ENCODE measurements around the gene LSG1.

Gene LSG1

DNA sequence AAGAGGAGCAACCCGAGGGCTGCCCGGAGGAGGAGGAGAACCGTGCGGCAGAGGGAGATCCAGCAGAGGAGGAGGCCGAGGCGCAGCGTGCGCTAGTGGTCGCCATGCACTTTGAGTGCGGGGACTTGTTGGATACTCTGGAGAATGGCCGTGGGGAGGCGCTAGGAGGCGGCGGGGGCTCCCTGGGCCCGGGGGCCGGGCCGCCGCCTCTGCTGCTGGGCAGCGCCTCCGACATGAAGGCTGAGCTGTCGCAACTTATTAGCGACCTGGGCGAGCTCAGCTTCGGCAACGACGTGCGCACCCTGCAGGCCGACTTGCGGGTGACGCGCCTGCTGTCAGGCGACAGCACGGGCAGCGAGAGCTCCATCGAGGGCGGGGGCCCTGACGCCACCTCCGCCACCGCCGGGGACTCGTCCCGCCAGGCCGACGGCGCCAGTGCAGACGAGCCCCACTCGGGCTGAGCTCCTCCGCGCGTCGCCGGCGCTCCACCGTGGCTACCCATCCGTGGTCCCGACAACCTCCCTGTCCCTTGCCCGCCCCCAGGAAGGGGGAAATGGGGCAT is 15.7 kb upstream of the LSG1 start:
- DNase-seq (ENCODE audit: low read depth in 2 of 2): no peak

DNA sequence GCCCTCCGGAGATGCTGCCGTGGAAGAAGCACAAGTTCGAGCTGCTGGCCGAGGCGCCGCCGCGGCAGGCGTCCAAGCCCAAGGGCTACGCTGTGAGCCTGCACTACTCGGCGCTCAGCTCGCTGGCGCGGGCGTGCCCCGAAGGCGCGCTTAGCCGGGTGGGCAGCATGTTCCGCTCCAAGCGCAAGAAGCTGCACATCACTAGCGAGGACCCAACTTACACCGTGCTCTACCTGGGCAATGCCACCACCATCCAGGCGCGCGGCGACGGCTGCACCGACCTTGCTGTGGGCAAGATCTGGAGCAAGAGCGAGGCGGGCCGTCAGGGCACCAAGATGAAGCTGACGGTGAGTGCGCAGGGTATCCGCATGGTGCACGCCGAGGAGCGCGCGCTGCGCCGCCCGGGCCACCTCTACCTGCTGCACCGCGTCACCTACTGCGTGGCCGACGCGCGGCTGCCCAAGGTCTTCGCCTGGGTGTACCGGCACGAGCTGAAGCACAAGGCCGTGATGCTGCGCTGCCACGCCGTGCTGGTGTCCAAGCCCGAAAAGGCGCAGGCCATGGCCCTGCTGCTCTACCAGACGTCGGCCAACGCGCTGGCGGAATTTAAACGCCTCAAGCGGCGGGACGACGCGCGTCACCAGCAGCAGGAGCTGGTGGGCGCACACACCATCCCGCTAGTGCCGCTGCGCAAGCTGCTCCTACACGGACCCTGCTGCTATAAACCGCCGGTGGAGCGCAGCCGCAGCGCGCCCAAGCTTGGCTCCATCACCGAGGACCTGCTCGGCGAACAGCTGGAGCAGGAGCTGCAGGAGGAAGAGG is 15.0 kb upstream of the LSG1 start:
- no peak for DNase-seq (ENCODE audit: low read depth in 2 of 2)

DNA sequence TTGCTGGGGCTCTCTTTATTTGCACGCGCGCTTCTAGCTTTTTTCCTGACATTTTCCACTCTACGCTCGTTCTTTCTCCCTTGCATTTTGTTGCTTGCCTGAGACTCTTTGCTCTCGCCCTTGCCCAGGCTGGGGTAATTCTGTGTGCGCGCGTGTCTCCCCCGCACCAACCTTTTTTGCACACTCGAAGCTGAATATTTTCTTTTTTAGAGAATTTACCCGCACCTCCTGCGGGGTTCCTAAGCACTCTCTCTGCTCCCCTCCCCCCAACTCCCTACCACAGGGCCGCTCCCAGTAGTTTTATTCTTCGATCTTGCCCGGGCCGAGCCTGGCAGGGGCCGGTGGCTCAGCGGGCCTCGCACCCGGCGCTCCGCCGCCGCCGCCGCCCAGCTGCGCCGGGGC is 14.4 kb upstream of the LSG1 start:
- no peak for DNase-seq (ENCODE audit: low read depth in 2 of 2)

DNA sequence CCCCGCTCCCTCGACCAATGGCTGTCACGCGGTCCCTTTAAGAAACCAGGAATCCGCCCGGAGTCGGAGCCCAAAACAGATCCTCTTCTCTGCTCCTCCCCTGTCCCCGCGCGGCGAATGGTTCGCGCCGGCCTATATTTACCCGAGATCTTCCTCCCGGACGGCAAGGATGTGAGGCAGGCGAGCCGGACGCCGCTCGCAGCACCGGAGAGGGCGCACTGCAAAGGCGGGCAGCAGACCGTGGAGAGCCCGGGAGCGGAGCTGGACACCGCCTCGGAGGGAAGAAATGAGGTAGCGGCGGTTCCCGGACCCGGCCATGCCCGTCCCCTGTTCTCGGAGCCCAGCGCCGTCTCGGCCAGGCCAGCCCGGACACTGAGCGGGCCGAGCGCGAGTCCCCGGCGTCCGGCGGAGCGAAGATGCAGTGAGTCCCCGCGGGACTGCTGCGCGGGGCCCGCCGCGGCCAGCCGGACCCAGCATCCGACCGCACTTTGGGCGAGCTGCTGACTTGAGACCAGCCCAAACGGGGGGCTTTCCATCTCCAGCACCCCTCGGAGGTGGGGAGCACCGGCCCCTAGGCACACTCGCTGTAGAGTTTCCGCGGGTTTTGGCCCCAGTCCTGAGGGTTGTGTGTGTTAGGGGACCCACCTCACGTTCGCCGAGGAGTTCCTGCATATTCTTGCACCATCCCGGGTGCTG is 13.9 kb upstream of the LSG1 start, which contains the start of gene FAM43A:
Gene FAM43A (plus strand): TSS at position 166 of the 696 bp plus-strand sequence. CDS start 944 bp downstream, outside the sequence.
- DNase-seq (ENCODE audit: low read depth in 2 of 2): peak; percentile 91

DNA sequence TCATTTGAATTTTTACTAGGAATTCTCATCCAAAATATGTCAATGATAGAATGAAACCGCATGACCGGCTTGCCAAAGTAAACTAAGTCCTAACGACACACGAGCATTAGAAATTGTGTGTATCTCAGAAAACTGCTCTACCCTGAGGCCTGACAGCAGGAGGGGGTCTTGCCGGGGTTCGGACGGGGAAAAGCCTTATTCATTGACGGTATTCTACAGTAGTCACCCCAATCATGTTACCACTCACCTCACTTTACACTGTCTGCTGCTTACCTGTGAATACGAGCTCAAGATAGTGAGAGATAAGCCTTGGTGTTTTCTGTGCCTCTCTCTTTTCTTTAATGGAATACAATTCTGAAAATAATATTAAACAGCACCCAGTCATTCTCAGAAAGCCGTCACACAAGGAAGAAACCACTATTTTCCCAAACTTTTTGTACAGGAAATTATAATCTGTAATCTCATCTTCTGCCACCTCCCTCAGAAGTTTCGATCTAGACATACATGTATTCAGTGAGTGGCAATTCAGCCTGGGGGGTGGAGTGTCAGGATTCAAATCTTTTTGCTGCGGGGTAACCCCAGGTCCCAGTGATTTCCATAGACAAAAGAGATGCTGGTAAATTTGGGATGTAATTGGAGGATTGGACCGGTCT is 13.2 kb upstream of the LSG1 start:
- no peak for DNase-seq (ENCODE audit: low read depth in 2 of 2)

DNA sequence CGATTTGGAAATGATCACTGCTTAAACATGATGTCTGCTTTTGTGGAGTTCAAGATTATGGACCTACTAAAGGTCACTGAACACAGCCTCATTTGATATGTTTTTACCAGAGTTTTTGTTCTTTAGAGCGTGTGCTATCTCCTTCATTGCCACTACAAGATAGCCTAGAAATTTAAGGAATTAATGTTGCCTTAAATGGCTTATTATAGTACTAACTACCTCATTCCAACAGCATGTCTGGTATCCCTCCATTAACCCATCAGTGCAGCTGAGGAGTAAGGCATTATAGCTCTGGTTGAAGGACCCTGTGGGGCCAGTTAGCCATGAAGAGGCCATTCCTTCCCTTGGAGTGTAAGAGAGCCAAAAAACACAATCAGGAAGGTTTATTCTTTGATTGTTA is 11.4 kb upstream of the LSG1 start:
- DNase-seq (ENCODE audit: low read depth in 2 of 2): no peak

DNA sequence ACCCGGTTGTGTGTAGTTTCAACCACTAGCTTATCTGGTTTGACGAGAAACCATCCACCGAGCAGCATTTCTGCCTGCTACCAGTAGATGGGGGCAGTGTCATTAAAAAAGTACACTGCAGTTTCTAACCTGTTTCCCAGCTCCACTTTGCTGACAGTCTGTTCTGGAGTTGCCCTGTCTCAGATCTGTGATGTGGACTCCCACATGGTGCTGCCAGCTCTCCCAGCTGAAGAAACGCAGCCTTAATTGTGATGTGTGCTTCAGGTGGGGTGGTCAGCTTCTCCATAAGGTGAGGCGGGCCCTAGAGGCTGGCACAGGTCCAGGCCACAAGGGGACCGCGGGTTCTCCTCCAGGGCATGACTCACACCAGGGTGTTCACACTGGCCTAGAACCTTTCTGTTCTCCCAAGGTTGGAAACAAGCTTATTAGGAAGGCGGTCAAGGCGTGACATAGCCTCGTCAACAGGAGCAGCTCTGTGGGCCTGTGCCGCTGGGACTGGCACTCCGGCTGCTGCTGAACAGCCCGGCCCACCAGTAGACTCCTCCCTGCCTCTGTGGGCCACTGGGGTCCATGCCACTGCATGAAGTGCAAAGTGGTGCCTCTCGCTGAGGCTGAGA is 10.8 kb upstream of the LSG1 start:
- DNase-seq (ENCODE audit: low read depth in 2 of 2): peak in 1 of 2 experiments; percentile 54

DNA sequence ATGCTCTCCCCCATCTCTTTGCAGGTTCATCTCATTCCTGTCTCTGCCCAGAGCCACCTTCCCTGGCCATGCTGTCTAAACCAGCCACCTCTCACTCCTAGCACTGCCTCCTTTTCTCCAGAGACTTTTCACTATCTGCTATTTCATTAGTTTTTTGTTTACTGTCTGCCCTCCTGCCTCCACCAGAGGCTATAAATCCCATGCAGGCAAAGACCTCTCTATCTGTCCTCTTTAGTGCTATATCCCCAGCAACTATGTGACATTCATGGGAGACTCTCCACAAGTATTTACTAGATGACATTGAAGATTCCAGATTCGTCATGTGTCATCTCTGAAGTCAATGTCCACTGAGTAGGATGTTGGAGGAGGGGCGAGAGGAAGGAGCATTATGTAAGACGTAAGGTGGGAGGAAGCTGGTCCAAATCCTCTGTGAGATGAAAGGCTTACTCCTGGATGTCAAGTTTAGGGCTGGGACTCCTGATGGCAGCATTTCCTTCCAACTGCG is 10.2 kb upstream of the LSG1 start:
- no peak for DNase-seq (ENCODE audit: low read depth in 2 of 2)

DNA sequence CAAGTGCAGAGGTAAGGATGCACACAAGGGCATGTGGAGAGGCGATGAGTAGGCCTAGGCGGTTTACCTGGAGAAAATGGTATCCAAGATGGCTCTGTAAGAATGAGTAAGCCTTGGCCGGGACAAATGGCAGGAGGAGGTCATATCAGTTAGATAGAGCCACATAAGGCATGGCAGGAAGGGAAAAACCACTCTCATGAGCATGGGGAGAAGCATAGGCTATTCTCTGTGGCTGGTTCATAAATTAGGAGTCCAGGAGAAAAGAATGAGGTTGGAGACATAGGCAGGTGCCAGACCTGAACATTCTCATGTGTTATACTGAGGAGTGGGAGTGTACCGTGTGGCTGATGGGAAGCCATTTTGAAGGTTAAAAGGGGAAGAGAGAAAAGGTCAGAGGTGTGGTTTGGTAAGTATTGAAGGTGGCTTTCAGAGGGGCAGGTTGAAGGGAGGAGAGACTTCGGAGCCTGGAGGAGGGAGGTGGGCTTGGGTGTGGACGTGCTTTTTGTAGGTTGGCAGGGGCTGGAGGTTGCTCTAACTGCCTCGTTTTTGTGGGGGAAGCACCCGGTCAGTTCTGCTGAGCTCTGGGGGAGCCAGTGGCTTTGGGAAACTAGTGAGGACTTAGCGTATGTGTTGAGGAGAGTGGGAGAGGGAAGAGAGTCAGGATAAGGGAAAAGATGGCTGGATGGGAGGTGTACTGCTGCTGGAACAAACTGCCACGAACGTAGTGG is 9.1 kb upstream of the LSG1 start:
- DNase-seq (ENCODE audit: low read depth in 2 of 2): no peak

DNA sequence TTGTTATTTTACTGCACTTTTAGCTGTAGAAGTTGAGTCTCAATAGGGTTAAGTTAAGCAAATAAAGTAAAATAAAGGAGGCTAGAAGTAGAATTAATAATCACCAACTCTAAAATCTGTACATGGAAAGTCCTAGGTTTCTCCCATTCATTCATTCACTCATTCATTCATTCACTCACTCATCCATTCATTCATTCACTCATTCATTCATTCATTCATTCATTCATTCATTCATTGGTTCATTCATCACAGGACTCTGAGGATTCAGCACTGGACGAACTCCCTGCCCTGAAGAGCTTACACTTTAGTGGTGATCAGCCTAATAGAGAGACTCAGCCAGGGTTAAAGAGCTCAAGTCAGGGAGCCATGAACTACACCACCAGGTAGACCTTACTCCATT is 4.5 kb upstream of the LSG1 start:
- no peak for DNase-seq (ENCODE audit: low read depth in 2 of 2)

DNA sequence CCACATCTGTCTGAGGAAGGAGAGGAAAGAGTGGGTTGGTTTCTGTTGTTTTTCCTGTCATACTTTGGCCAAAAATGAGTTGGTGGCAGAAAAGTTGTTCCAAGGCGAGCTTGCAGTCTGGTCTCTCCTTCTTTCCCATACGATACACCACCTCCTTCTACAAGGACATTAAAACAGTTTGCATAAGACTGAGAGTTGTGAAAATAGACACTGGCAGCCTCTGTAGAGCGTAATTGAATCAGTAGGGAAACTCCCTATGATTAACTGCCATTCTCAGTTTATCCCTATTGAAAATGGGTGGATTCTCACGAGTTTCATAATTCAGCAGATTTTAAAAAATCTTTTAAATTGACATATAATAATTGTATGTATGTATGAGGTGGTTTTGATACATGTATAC is 3.7 kb upstream of the LSG1 start:
- DNase-seq (ENCODE audit: low read depth in 2 of 2): no peak

DNA sequence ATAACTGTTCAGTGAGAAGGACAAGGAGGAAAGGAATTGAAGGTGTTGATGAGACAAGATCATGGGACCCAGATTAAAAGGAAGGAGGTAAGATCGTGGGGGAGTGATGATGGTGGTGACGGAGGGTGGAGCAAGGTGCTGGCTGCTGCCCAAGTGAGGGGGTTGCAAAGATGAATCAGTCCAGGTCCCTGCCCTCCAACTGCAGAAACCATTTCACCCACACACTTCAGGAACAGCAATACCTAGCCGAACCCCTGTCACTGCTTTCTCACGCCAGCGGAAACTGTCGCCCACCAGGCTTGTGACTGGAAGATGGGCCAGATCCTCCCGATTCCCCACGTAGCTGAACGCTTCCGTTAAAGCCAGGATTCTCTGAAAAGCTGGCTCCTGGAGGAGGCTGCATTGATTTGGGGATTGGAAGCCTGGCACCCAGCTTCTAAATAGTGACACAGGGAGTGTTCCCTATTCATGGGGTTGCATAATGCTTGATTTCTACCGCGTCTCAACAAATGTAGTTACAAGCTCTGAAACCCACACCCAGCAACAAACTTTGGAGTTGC is 3.2 kb upstream of the LSG1 start:
- DNase-seq (ENCODE audit: low read depth in 2 of 2): no peak

DNA sequence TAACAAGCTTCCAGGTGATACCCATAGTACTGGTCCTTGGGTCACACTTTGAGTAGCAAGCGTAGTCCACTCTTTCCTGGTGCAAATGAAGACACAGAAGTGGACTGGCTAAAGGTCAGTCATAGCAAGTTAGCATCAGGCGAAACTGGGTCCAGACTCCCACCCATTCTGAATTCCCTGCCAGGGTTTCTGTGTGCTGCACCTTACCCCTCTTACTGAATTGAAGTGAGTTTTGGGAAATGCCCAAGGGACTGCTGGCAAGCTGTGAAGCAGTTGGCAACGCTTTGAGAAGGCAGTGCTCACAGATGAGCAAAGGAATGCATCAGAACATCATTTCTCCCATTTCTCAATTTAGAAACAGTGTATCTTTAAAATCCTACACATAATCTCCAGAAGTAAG is 1.8 kb upstream of the LSG1 start:
- no peak for DNase-seq (ENCODE audit: low read depth in 2 of 2)

DNA sequence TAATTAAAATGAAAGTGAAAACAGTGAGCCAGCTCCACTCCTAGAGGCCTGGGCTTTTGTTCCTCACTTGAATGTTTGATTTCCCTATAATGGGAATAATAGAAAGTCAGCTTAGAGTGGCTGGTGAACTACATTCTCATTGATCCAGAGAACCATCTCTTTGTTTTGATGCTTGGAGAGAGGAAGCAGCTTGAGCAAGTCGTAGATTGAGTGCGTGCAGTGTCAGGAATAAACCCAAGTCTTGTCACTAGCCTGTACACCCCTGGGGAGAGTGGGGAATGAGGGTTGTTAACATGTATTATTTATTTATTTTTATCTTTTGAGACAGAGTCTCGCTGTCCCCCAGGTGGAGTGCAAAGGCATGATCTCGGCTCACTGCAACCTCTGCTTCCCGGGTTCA is 885 bp upstream of the LSG1 start:
- no peak for DNase-seq (ENCODE audit: low read depth in 2 of 2)

DNA sequence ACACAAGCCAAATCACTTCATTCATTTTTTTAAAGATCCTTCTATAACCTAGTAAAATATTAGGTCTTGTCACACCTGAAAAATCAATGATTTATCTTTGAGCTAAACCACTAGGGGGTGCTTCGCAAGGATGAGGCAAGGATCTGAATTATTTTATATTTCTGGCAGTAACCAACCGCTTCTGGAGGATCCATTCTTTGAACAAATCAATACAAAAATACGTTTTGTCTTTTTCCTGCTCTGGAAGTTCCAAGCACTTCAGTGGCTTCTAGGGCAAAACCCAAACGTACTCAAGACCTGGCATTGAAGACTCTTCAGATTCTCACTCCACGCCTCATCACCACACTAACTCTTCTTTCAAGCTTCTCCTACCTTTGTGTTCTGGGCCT is 486 bp downstream of the LSG1 start:
- DNase-seq (ENCODE audit: low read depth in 2 of 2): no peak

DNA sequence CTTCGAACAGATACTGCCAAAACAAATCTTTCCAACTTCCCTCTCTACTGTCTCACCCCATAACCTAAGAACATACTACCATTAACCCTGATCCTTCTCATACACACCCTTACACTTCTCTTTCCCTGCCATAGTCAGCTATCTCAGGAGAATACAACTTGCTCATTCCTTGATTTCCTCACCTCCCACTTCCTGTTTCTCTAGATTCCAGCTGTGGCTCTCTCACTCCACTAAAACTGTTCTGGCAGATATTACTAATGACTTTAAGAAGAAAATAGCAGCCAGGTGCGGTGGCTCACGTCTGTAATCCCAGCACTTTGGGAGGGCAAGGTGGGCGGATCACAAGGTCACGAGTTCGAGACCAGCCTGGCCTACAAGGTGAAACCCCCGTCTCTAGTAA is 4.6 kb downstream of the LSG1 start:
- no peak for DNase-seq (ENCODE audit: low read depth in 2 of 2)

DNA sequence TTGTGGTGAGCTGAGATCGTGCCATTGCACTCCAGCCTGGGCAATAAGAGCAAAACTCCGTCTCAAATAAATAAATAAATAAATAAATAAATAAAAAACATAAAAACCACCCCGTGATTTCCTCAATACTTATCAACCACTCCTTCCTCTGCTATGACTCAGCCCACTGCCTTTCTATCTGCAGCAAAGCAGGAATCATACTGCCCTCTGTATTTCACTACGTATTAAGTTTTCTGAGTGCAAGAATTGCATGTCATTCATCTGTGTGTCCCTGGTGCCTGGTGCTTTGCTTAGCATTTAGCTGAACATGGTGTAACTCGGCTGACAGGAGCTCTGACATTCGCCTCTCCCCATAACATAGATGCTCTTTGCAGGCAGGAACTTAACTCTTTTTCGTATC is 7.1 kb downstream of the LSG1 start:
- DNase-seq (ENCODE audit: low read depth in 2 of 2): no peak

DNA sequence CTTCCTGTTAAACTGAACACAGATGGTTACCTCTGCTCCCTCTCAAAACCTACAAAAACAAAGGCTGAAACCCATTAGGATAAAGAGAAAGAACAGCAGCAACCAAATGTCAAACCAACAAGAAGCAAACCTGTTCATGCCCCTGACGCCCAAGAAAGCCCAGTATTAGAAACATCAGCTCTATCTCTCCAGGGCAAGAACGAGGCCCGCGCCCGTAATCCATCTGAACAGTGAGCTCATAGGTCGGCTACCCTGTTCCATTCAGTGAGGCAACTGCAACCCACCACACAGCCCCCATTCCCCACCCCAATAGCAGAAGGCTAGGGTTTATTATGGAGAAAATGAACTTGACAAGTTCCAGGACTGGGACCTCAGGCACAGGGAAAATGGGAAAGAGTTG is 10.0 kb downstream of the LSG1 start:
- DNase-seq (ENCODE audit: low read depth in 2 of 2): no peak

DNA sequence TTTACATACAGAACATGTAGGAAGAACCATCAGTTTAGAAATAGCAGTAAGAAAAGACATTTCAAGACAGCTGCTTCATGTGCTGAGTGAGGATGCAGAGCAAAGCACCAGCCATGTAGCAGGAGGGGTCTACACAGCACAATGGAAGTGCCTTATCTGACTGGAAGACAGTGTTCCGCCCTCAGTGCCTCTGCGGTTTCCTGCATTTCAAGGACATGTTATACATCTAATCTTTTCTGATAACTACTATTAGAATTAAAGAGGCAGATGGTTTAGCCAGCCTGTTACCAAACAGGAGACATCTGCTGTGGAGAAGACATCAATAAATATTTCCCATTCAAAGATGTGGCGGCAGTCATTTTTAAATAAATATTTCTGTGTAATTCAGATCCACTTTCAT is 10.6 kb downstream of the LSG1 start:
- DNase-seq (ENCODE audit: low read depth in 2 of 2): no peak

DNA sequence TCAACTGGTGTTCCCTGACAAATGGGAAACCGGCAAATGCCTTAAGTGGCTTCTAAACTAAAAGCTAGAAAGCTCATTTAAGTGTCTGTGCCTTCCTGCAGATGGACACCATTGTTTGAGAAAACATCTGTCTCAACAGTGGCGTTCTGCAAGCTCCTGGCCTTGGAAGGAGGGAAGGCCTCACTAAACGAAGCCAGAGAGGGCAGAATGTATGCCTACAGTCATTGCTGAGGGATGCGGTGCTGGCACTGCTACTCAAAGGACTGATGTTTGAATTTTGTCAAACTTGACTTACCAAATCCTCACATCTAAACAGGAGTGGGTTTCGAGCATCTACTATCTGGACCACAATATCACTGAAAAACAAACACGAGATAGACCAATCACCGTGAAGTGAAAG is 12.2 kb downstream of the LSG1 start:
- DNase-seq (ENCODE audit: low read depth in 2 of 2): no peak
